Ureter (tissue), 1 donor: ENCODE data around the gene SYT6. TPM values are rescaled to one million over a fixed set of nuclear protein-coding genes. Genes with fewer than 3 reads are reported as not detected.

Experiments used
- DNase-seq: peaks from one replicate; pipeline ENCODE4 v3.0.0-alpha.2; 2020; ENCODE audit warnings: low spot score
- total RNA-seq: library from RNA; stranded (reverse); gene quantifications from one replicate; pipeline ENCODE4 v1.2.4, GENCODE V29; 2023
- donor health status: DM: yes; HTN: yes; CAD: no.

Gene SYT6
- total RNA-seq, 1 donor from 2014 or later: 0.47 TPM

DNA sequence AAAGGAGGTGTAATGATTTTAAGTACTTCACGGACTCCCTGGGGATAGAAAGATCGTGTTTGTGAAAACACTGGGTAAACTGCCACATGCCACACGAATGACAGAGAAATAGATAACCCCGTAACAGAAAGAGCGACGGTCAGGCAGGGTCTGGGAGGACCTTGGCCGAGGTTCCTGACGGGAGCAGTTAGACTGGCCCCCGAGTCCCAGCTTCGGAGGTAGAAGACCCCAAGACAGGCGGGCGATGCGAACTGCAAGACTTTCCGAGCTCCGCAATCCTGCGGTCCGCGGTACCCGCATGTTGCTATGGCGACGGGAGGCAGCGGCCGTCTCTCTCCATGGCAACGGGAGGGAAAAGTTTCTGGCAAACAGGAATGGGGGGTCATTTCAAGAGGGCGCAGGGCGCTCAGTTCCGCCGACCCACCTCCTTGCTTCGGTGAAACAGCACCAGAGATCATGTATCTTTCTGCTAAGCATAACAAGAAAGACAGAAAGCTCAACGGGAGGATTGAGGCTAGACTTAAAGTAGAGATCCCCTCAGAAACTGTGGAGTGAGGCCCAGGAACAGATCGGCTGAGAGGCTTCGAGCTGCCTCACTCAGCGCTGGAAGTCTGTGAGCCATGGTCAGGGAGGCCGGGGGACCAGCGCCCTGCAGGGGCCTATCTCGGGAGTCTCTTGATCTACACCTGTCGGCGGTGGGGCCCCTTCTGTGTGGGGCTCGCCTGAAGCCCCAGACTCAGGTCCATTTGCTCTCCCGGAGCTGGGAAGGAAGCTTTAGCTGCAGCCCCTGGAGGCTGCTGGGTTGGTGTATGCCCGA, 685 bp upstream of the SYT6 start:
- DNase-seq: no peak

DNA sequence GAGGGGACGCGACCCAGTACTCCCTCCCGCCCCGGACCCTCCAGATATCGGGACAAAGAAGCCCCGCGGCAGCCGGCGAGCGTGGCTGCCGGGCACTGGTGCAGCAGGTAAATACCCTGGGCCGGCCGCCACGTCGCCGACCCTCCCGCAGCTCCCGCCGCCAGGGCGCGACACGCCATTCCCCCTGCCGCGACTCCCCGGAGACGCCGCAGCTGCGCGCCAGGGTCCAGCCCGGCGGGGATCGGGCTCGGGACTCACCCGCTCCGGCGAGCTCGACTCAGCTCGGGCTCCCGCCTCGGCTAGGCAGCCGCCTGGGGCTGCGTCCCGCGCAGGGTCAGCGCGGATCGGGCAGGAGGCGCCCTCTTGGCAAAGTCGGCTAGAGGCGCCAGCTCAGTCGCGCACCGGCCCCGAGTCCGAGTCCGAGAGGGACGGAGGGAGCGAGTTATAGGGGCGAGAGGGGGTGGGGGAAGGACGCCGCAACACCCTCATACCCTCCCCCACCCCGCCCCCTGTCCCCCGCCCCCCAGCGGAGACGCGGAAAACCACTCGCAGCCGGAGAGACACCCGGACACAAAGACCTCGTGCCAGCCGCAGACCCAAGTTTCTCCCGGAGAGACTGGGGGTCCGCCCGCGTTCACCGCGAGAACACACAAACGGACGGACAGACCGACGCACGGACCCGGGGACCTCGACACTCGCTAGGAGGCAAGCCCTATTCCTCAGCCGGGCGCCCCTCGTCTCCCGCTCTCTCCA, 985 bp downstream of the SYT6 start:
- DNase-seq: peak; percentile 45

DNA sequence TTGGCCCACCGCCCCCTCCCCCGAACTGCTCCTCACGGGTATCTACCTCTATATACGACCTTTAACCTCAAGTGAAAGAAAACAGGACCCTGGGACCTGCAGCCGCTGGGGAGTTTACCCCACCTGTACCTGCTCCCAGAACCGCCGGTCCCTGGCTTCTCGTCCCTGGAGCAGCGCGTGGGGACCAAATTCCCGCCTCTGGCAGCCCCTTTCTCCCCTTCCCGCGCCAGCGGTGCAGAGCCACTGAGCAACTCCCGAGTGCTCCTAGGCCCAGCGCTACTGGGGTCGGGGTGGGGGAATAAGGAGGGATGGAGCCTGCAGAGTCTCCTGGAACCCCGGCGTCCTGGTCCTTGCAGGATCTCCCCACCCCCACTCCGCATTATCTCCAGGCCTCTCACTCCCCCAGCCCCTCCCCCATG, 1.6 kb downstream of the SYT6 start:
- DNase-seq: no peak

DNA sequence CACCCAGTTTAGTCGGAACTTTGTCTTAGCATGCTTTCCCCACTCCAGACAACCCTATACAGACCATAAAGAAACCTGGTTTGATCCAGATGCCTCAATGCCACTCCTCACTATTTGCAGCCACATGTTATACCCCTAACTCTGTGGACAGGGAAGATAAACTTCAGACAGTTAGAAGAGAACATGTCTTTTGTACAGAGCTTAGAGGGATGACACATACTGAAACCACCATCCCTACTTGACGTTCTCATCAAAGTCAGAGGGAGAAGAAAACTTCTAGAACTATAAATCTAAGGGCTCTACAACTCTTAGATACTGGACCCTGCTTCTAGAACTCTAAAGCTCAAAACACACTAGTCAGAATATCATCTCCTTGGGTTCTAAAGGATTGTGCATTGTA, 3.7 kb downstream of the SYT6 start:
- no peak for DNase-seq

DNA sequence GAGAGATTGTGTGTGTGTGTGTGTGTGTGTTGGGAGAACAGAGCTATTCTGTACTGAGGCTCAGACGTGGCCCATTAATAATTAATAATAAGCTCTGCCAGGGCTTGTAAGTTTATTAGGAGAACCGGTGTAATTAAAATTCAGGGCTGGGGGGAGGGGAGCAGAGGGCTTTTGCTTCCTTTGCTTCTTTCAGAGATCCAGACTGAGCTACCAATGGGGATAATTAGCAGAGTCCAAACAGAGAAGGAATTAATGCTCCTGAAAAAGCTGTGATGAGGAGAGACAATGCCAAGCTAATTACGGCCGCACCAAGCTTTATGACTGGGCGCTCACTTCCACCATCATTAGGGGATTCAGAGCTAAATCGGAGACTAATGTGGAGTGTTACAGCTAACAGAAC, 4.5 kb downstream of the SYT6 start:
- DNase-seq: no peak

DNA sequence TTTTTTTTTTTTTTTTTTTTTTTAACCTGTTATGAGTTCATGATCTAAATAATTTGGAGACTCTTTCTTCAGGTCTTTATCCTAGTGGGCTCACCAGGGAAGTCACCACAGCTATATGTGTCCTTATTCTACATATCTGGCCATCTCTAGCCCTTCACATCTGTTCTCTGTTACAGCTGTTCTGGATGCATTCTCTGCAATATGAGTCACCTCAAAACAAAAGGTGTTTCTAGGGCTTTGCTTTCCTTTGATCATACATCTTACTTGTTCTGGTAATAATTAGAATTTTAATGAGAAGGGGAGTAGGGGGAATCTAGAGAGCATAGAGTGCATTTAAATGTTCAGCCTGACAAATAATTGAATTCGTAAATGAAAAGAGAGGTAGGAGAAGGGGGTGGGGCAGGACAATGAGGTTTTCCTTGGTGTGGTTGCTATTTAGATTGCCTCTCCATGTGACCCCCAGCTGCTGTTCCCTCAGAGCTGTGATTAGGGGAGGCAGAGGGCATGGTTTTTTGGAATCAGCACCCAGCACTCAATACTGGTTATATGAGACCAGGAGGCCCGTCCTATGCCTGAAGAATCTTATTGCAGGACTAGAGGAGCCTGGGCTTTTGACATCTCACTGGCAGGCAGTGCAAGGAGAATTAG, 8.0 kb downstream of the SYT6 start:
- DNase-seq: no peak

DNA sequence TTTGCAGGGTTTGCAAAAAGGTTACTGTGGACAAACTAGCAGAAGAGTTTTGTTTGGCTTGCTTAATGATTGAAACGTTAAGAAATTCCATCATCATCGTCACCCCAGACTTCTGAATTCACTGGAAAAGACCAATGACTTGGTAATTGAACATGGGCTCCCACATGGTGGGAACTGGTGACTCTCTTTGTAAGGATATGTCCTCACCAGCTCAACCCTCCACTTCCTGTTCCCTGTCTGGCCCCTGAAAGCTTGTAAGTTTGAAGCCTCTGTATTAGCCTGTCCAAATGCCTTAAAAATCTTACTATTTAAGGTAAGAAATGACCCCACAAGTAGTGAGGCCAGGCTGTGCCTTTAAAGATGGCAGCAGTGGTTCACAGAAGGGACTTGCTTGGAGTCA, 9.7 kb downstream of the SYT6 start:
- no peak for DNase-seq

DNA sequence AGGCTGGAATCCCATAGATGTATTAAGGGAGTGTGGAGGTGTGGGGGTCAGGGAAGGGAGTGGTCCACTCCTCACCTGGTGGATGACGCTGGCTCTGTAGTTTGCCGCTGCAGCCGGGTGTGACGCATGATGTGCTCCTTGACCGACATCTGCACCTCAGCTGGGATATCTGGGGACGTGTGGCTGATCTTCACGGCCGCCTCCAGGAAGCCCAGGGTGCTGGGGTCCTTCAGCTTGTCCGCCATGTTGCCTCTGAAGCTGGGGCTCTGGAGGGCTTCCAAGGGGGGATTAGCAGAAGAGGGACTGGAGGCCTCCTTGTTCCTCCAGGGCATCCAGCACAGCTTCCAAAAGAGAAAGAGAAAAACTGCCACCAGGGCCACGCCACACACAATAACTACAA, 14.1 kb downstream of the SYT6 start:
- no peak for DNase-seq

DNA sequence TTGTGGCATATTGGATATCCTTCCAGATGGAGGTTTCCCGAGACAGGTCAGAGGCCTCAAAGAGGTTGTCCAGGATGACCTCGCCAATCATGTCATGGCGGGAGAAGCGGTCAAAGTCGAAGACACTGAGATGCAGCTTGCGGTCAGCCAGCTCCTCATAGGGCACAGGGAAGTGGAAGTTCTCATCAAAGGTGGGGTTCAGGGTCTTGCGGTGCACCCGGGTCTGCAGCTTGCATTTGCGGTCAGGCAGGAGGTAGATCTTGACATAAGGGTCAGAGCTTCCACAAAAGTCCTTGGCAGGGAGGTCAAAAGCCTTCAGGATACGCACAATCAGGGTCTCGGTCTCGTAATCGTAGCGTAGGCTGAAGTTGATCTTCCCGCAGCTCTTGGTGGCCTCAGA, 16.2 kb downstream of the SYT6 start:
- DNase-seq: no peak

DNA sequence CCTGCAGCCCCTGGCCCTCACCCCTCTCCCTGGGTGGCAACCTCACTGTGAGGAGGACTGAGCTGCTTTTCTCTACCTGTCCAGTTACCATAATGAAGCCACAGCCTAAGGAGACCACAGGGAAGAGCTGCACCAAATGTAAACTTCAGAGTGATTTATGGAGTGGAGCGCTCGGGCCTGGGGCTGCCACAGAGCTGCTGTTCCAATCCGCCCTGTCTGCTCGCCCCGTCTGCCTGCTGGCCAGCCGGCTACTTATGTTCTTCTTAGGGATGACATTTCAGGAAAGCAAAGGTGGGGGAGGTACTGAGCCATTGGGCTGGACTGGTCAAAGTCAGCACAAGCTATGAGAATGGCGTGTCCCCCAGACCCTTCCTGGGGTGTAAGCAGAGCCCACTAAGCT, 17.9 kb downstream of the SYT6 start:
- DNase-seq: no peak

DNA sequence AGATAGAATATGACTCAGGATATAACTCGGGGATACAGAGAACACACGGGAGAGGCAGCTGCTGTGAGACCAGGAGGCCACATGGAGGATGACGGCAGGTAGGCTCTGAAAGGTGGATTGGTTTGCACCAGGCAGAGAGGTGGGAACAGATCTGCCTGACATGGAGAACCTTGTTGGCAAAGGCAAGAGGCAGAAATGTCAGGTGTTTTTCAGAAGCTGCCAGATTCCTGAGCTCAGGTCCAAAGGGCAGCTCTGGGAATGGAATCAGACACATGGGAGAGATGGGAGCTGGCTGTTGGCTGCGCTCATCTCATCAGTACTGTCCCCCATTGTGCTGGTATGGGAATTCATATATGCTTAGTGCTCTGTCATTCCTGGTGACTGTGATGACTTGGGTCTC, 19.2 kb downstream of the SYT6 start:
- DNase-seq: no peak

DNA sequence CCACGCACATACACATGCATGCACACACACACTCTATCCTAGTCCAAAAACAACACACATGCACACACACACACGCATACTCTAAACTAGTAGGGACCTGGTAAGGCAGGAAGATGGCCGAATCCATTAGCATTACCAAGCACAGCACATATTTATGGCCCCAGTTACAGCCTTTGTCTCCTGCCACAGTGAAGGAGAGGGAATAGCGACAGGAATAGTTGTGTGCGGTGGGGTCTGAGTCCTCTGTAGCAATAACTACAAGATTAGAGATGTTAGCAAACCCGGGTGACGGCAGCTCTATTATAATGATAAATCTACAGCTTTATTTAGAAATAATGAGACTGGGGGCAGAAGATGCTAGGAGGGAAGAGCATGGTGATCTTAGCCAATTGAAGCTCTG, 20.5 kb downstream of the SYT6 start:
- DNase-seq: no peak

DNA sequence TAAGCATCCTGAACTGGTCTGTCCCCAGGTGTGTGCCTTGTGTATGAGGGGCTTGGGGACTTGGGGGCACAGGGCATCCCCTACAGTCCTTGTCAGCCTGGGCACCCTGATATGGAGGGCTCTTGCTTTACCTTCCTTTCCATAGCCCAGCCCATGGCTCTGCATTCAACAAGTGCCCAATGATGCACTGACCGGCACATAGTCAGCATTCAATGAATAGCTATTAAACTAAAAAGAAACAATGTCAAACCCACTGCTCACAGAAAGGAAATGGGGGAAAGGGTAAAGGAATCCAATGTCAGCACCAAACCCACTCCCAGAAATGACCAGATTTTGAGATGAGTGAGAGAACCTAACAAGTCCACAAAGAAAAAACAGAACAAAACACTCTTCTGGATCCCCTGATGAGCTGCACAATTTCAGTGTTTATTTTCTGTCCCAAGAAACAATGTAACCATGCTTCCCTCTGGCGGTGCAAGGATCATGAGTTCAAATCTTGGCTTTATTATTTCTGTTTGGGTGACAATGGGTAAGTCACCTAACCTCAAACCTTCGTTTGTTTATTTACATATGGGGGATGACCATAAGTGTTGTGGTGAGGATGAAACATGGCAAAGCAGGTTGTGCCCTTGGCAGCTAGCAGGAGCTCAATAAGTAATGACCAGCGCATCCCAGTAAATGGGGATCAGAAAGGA, 22.0 kb downstream of the SYT6 start:
- DNase-seq: no peak

DNA sequence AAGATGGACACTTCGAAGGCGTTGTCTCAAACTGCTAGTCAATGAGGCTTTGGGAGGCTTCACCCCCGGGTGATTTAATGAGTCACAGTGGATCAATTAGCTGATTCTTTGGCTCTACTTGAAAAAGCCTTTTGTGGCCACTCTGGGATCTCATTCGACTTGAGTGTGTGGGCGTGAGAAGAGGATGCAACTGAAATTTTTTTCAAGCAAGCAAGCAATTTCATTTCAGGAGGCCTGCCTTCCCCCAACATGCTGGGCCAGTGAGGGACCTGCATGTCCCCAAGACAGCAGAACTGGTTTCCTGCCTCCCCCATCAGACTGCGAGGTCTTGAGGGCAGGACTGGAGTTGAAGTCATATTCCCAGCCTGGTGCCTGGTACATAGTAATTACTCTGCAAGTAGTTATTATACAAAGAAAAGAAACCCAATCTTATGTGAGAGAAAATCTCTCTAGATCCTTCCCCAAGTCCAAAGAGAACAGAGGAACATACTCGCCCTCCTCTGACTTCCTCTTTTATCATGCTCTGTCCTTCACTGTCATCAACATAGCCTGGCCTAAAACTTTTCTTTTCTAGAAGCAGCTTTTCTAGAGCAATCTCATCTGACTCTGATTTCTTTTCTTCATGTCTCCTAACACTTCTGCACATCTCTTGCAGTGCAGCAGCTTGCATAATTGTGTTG, 22.7 kb downstream of the SYT6 start:
- DNase-seq: no peak

DNA sequence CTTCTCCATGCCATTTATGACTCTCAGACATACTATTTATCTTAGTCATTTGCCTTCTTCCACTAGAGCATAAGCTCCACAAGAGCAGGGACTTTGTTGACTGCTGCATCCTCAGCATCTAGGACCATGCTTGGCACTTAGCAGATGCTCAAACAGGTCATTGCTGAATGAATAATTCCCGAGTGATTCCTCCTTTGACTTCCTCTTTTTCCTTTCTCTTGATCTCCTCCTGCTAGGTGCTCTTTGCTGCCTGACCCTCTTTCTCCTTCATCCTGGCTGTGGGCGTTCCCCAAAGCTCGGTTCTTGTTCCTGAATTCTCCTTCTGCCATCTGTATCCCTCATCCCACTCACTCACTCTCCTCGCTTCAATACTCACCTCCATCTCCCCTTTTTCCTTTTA, 23.5 kb downstream of the SYT6 start:
- no peak for DNase-seq

DNA sequence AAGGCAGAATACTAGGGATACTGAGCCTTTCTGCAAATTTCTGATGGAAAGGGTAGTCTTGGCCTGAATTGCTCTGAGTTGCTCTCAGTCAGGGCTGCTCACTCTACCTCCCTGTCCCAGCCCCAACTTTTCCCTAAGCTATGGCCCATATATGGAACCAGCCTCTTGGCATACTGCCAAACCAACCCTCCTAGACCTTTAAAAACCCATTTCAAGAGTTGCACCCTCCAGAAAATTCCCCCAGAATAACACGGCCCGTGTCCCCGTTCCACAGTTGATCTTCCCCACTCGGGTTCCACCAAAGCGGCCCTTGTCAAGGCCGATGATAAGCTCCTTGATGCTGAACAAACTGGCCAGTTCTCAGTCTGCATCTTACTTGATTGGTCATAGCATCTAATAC, 25.4 kb downstream of the SYT6 start:
- DNase-seq: no peak

DNA sequence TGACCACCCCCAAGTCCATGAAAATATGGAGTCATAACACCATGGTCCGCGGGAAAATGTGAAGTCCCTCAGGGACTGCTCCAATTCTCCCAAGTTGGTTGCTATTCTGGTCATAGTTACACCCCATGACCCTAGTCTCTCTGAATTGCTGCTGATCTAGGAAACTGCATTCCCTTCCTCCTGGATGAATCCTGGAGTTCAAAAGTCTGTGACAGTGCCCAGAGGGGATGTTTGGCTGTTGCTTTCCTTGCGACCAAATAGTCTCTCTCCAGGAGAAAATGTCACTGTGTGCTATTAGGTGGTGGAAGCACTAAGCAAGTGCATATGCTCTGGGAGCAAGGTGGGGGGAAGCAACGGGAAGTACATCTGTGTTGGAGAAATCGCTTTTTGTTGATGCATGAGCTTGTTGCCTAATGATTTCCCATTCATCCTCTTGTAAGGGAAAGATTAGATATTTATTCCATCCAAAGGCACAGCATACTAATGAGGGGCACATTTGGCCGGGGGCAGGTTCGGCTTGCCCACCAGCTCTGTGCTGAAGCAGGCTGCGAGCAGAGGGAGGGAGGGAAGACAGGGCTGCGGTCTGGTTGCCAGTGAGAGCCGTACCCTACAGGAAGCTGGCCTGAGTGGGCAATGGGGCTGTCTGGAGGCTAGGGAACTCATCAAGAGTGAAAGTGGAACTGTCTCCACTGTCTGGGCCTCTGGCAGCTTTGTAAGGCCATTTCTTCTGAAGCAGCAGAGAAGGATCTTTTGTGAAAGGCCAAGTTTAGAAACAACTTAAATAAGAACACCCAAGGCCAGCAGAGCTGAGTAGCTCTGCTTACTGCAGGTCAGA, 27.2 kb downstream of the SYT6 start:
- no peak for DNase-seq

DNA sequence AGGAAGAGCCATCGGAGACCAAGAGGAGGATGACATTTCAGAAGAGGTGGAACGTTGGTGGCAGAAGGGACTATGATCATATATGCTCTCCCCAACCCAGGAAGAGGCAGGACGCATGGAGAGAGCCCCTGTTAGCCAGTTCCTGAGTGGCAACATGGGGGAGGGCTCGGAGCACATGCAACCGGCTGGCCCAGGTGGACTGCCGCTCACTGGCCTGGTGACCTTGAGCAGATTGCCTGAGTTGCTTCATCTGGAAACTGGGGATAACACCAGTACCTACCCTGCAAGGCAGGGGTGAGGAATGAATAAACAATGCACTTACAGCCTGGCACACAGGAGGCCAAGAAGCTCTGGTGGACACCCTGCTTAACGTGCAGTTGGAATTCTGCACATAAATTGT, 29.0 kb downstream of the SYT6 start:
- no peak for DNase-seq

DNA sequence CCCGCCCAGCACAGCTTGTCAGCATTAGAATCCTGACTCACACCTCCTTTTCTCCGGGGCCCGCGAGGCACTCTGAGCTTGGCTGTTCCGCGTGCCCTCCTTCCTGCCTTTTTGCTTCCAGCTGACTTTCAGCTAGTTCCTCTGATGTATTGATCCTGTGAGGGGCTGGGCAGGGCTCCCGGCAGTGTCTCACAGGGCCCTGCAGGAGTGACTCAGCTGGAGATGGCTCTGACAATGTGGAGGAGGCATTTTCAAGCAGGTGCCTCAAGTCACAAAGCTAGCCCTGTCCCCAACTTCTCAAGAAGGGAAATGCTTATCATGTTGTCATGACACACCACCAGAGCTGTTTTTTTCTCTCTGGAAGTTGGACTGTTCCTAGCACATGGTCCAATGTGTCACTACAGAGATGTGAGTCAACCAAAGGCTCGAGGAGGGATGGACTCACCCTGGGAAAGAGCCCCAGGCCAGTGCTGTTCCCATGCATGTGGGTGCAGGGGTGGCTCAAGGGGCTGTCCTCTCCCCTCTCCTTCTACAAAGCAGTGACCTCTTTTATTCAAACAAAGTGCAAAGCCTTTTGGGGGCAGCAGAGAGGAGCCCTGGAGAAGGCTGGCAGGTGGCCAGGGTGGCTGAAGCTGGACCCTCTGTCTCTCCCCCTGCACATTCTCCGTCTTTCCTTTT, 30.6 kb downstream of the SYT6 start:
- no peak for DNase-seq

DNA sequence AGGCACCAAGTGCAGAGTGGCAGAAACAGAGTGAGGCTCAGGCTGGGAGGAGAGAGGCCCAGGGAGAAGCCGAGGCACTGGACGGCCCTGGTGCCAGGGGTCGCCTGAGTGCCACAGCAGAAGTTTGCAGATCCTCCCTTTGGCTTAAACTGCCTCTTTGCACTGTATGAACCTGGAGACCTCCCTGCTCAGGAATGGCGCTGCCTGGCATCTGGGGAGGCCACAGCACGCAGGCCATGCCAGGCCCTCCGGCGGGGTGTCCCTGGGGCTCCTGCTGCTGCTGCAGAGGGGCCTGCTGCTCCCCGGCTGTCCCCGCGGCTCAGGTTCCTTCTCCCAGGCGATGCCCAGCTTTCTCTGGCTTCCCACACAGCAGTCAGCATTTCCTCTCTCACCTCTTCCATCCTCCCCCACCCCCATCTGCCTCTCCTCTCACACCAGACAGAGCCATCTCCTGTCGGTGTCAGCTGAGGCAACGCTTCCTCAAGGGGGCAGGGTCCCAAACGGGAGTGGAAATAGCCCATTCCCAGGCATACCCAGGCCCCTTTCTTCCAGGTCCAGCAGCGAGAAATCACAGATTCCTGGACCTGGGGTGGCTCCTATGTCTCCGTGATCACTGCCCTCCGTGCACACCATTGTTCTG, 35.2 kb downstream of the SYT6 start:
- DNase-seq: no peak
